ENCODE data around the gene KLF6. TPM values are rescaled to one million over a fixed set of nuclear protein-coding genes. Genes with fewer than 3 reads are reported as not detected.

KLF6 gene
- total RNA-seq, 4 donors from 2014 or later = 156 to 226 (median 189) TPM

- Histone ChIP-seq H3K4me3 (no peak overlapping the region), H3K36me3 (no peaks in the 10 kb centered on the region), H3K9me3 (no peaks in the 10 kb centered on the region), H3K27ac (peak overlapping the region; percentile 64 to 92 (median 84)), H3K27me3 (no peaks in the 10 kb centered on the region), H3K4me1 (peaks cover 0 to 51% (median 43%) of the 10 kb centered on the region in 4 donors)
- no peak for DNase-seq (ENCODE audit: low spot score in 2 of 2)
- 30 to 32% methylated on average over 13 of the region's 13 CpGs for WGBS, 2 donors
- TF ChIP-seq EP300 (IDR thresholded peaks at IDR 0.05) (no peak), CTCF (IDR thresholded peaks at IDR 0.05) (no peak), POLR2A (IDR thresholded peaks at IDR 0.05) (no peak)
These were observed 19.1 kb upstream of the KLF6 start for GRCh38 chr10:3803927-3804741.

- H3K9me3 ChIP-seq = no peaks in the 10 kb centered on the region
- no peak for TF ChIP-seq EP300 (IDR thresholded peaks at IDR 0.05)
- no peak for TF ChIP-seq POLR2A (IDR thresholded peaks at IDR 0.05)
- no peak for TF ChIP-seq CTCF (IDR thresholded peaks at IDR 0.05)
- DNase-seq (ENCODE audit: low spot score in 2 of 2) = no peak
- no peaks in the 10 kb centered on the region for H3K36me3 ChIP-seq
- H3K4me3 ChIP-seq = no peak overlapping the region
- H3K27ac ChIP-seq = peak overlapping the region; percentile 64 to 92 (median 84)
- H3K27me3 ChIP-seq = no peaks in the 10 kb centered on the region
- WGBS, 2 donors = 65 to 76% methylated on average over 11 of the region's 11 CpGs
- H3K4me1 ChIP-seq = peaks cover 0 to 51% (median 40%) of the 10 kb centered on the region in 4 donors
These were observed 18.4 kb upstream of the KLF6 start for GRCh38 chr10:3803295-3803926.

GRCh38 chr10:3802526-3803265, 17.7 kb upstream of the KLF6 start:
- Histone ChIP-seq H3K9me3 (peaks cover 0 to 6% (median 0%) of the 10 kb centered on the region in 4 donors), H3K27me3 (no peaks in the 10 kb centered on the region), H3K4me1 (peaks cover 0 to 44% (median 34%) of the 10 kb centered on the region in 4 donors), H3K36me3 (no peaks in the 10 kb centered on the region), H3K4me3 (no peak overlapping the region), H3K27ac (peak overlapping the region in 1 of 4 donors; percentile 92)
- WGBS, 2 donors = 91 to 97% methylated on average over 8 of the region's 8 CpGs
- DNase-seq (ENCODE audit: low spot score in 2 of 2) = no peak
- TF ChIP-seq EP300 (IDR thresholded peaks at IDR 0.05) (no peak), CTCF (IDR thresholded peaks at IDR 0.05) (no peak), POLR2A (IDR thresholded peaks at IDR 0.05) (no peak)

GRCh38 chr10:3801558-3802192, 16.7 kb upstream of the KLF6 start:
- Histone ChIP-seq H3K4me3 (no peak overlapping the region), H3K27me3 (no peaks in the 10 kb centered on the region), H3K4me1 (peaks cover 0 to 34% (median 23%) of the 10 kb centered on the region in 4 donors), H3K9me3 (peaks cover 0 to 9% (median 0%) of the 10 kb centered on the region in 4 donors), H3K27ac (no peak overlapping the region), H3K36me3 (no peaks in the 10 kb centered on the region)
- 87 to 99% methylated on average over 11 of the region's 11 CpGs for WGBS, 2 donors
- TF ChIP-seq EP300 (IDR thresholded peaks at IDR 0.05) = no peak
- no peak for TF ChIP-seq POLR2A (IDR thresholded peaks at IDR 0.05)
- no peak for TF ChIP-seq CTCF (IDR thresholded peaks at IDR 0.05)
- no peak for DNase-seq (ENCODE audit: low spot score in 2 of 2)

Measured in tibial nerve (tissue), 4 donors.